Upper lobe of left lung (tissue), 6 donors: ENCODE measurements around the gene GPR17. TPM values are rescaled to one million over a fixed set of nuclear protein-coding genes. Genes with fewer than 3 reads are reported as not detected.

Experiments used
- ATAC-seq, 2 donors: fragments of 200-7000 bp; cut with Tn5 transposase; one replicate each; pipeline ENCODE4 v1.9.1; 2022; ENCODE audit warnings: mild to moderate bottlenecking in 2 of 2, moderate library complexity in 2 of 2; ENCODE audit not compliant: low FRiP score in 2 of 2
- DNase-seq, 2 donors: peaks; one replicate each; pipeline ENCODE4 v3.0.0-alpha.2; 2019 to 2020
- H3K27ac ChIP-seq, 4 donors: fragments of 200-600 bp; sonication (generic); one replicate each; pipeline ENCODE4 v1.5.1; 2016 to 2019
- H3K27me3 ChIP-seq, 4 donors: fragments of 200-600 bp; sonication (generic); one replicate each; pipeline ENCODE4 v1.5.1; 2017 to 2019
- H3K36me3 ChIP-seq, 4 donors: fragments of 200-600 bp; sonication (generic); one replicate each; pipeline ENCODE4 v1.5.1; 2016 to 2019
- H3K4me1 ChIP-seq, 4 donors: fragments of 200-600 bp; sonication (generic); one replicate each; pipeline ENCODE4 v1.5.1; 2018 to 2019
- H3K4me3 ChIP-seq, 4 donors: fragments of 200-600 bp; sonication (generic); one replicate each; pipeline ENCODE4 v1.5.1; 2017 to 2019; ENCODE audit warnings: mild to moderate bottlenecking in 2 of 4, moderate library complexity in 1 of 4
- H3K9me3 ChIP-seq, 4 donors: fragments of 200-600 bp; sonication (generic); one replicate each; pipeline ENCODE4 v1.5.1; 2018 to 2019
- CTCF ChIP-seq, 6 experiments: fragments of 450-650 bp in 4 of 6; fragments of 200-600 bp in 2 of 6; sonication (generic) in 2 of 6; IDR thresholded peaks; one replicate each; pipeline ENCODE4 v1.5.1; 2016 to 2019; ENCODE audit warnings: antibody characterized with exemption in 6 of 6
- EP300 ChIP-seq, 4 donors: sonication (generic); formaldehyde crosslinking; IDR thresholded peaks; one replicate each; pipeline ENCODE4 v1.5.1; 2017; ENCODE audit warnings: antibody characterized with exemption in 4 of 4, control low read depth in 2 of 4
- POLR2A ChIP-seq, 4 donors: fragments of 450-650 bp; IDR thresholded peaks; one replicate each; pipeline ENCODE4 v1.5.1; 2016 to 2017; ENCODE audit warnings: antibody characterized with exemption in 4 of 4, mild to moderate bottlenecking in 2 of 4
- POLR2AphosphoS5 ChIP-seq, 2 donors: sonication (generic); formaldehyde crosslinking; IDR thresholded peaks; one replicate each; pipeline ENCODE4 v1.5.1; 2017; ENCODE audit warnings: antibody characterized with exemption in 2 of 2
- WGBS, 2 donors: methylation state at CpG; one replicate each; pipeline ENCODE4 v1.1.5; 2017 to 2018; 5-methylcytosine and 5-hydroxymethylcytosine counted together
- total RNA-seq, 6 donors: library from RNA; depleted of rRNA in 4 of 6; stranded (reverse); fragments of >200 nt in 4 of 6; gene quantifications; one replicate each; pipeline versions ENCODE4 v1.1.0 to v1.2.1, GENCODE V29; 2016 to 2021
- donor health status: DM: no; HTN: no; CAD: no; lungs with moderate emphysema.
- donor health status: DM: no; HTN: yes; CAD: no; lungs with severe emphysema.

GPR17 gene
- total RNA-seq, 6 donors from 2014 or later: 0.17 to 0.46 (median 0.24) TPM; not detected in 3

GRCh38 chr2:127606625-127607398 is 39.1 kb upstream of the GPR17 start:
- no peaks in the 10 kb centered on the region for H3K36me3 ChIP-seq
- H3K9me3 ChIP-seq: peaks cover 0 to 8% (median 4%) of the 10 kb centered on the region in 4 donors
- peak in 1 of 2 donors; percentile 7 for ATAC-seq
- DNase-seq: peak; percentile 6 to 61
- H3K27ac ChIP-seq: no peak overlapping the region
- no peak overlapping the region for H3K4me3 ChIP-seq
- no peaks in the 10 kb centered on the region for H3K4me1 ChIP-seq
- 91 to 95% methylated on average over 16 to 17 of the region's 17 CpGs for WGBS, 2 donors
- no peak for TF ChIP-seq EP300 (IDR thresholded peaks at IDR 0.05)
- no peak for TF ChIP-seq POLR2A (IDR thresholded peaks at IDR 0.05)
- TF ChIP-seq CTCF (IDR thresholded peaks at IDR 0.05): no peak
- TF ChIP-seq POLR2AphosphoS5 (IDR thresholded peaks at IDR 0.05): no peak
- H3K27me3 ChIP-seq: no peaks in the 10 kb centered on the region

GRCh38 chr2:127607399-127607908 is 38.5 kb upstream of the GPR17 start:
- no peak for DNase-seq
- H3K27me3 ChIP-seq: no peaks in the 10 kb centered on the region

GRCh38 chr2:127608061-127609030 is 37.6 kb upstream of the GPR17 start:
- Histone ChIP-seq H3K27me3 (no peaks in the 10 kb centered on the region), H3K36me3 (no peaks in the 10 kb centered on the region), H3K4me1 (no peaks in the 10 kb centered on the region), H3K9me3 (peaks cover under 1 to 9% (median 4%) of the 10 kb centered on the region in 4 donors), H3K27ac (no peak overlapping the region), H3K4me3 (no peak overlapping the region)
- peak; percentile 18 to 72 for DNase-seq
- no peak for ATAC-seq
- WGBS, 2 donors: 89 to 92% methylated on average over 10 to 25 of the region's 25 CpGs
- TF ChIP-seq EP300 (IDR thresholded peaks at IDR 0.05): no peak
- TF ChIP-seq CTCF (IDR thresholded peaks at IDR 0.05): no peak
- TF ChIP-seq POLR2A (IDR thresholded peaks at IDR 0.05): no peak
- TF ChIP-seq POLR2AphosphoS5 (IDR thresholded peaks at IDR 0.05): no peak

More at GRCh38 chr2:127607399-127607908, 38.5 kb upstream of the GPR17 start:
- H3K27ac ChIP-seq: no peak overlapping the region
- H3K4me3 ChIP-seq: no peak overlapping the region
- TF ChIP-seq POLR2A (IDR thresholded peaks at IDR 0.05) (no peak), POLR2AphosphoS5 (IDR thresholded peaks at IDR 0.05) (no peak), EP300 (IDR thresholded peaks at IDR 0.05) (no peak), CTCF (IDR thresholded peaks at IDR 0.05) (no peak)
- no peaks in the 10 kb centered on the region for H3K4me1 ChIP-seq
- no peak for ATAC-seq
- WGBS, 2 donors: 91 to 92% methylated on average over 9 of the region's 9 CpGs
- peaks cover 0 to 7% (median 2%) of the 10 kb centered on the region in 4 donors for H3K9me3 ChIP-seq
- no peaks in the 10 kb centered on the region for H3K36me3 ChIP-seq

GRCh38 chr2:127609031-127609751 is 36.8 kb upstream of the GPR17 start:
- Histone ChIP-seq H3K9me3 (peaks cover 3 to 16% (median 8%) of the 10 kb centered on the region in 4 donors), H3K4me1 (no peaks in the 10 kb centered on the region), H3K27me3 (no peaks in the 10 kb centered on the region), H3K4me3 (no peak overlapping the region), H3K27ac (no peak overlapping the region), H3K36me3 (no peaks in the 10 kb centered on the region)
- TF ChIP-seq EP300 (IDR thresholded peaks at IDR 0.05) (no peak), POLR2AphosphoS5 (IDR thresholded peaks at IDR 0.05) (no peak), CTCF (IDR thresholded peaks at IDR 0.05) (no peak)
- WGBS, 2 donors: 82 to 86% methylated on average over 12 to 24 of the region's 24 CpGs
- DNase-seq: peak; percentile 16 to 50
- ATAC-seq: no peak
